Frontal cortex (tissue), 4 donors: Measurements from ENCODE around the gene C2CD4B. TPM values are rescaled to one million over a fixed set of nuclear protein-coding genes. Genes with fewer than 3 reads are reported as not detected.

ENCODE experiments used
- DNase-seq, 2 donors: peaks; one replicate each; pipeline ENCODE4 v3.0.0; 2012; ENCODE audit warnings: low spot score in 2 of 2
- FAIRE-seq: peaks from 2 replicates; lab custom pipeline; 2012; peaks lifted over from hg19 to GRCh38; lab: Jason Lieb, UNC
- total RNA-seq: library from RNA; depleted of rRNA; stranded (reverse); fragments of >200 nt; gene quantifications from one replicate; pipeline ENCODE4 v1.2.3, GENCODE V29; 2014
- donor health status: control.
- donor health status: control.
- donor health status: control.

C2CD4B gene
- total RNA-seq, 1 donor from 2014 or later, result 0.41 TPM

- no peak for FAIRE-seq
- DNase-seq, result no peak
Measured at GRCh38 chr15:62150445-62150844, 14.6 kb downstream of the C2CD4B start.

DNA sequence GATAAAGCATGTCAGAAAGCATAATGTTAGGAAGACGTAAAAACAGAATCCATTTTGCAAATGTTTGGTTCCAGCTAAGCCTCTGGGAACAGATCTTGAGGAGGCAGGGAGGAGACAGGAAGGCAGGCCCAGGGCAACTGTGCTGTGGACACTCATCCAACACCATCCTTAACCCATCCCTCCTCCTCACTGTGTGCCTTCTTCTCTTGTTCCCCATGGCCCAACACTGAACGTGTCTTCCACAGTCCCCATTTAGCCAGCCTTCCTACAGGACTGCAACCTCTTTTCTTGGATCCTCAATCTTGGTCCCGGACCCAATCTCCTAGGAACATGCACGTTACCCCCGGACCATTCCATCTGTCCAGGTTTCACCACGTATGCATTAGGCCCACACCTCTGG, 15.4 kb downstream of the C2CD4B start:
- no peak for DNase-seq
- no peak for FAIRE-seq

DNA sequence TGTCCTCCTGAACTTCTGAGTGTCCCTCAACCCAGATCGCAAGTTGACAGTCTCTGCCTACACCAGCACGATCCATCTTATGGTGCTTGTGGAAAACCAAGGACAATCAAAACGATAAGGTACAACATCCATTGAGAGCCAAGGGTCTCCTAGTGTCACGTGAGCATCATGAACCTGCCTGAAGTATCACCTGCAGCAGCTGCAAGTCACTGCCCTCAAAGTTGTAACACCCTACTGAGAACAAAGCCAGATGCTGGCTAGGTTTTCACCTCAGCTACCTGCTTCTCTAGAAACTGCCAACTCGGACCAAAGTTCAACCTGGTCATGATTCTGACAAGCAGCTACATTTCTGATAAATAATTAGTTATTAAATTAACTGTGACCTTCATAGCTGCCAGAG, 17.5 kb downstream of the C2CD4B start:
- DNase-seq (no peak), FAIRE-seq (no peak)

- FAIRE-seq (no peak), DNase-seq (no peak)
Measured at GRCh38 chr15:62147149-62147548, 17.9 kb downstream of the C2CD4B start.

GRCh38 chr15:62145015-62145735, 19.9 kb downstream of the C2CD4B start:
- FAIRE-seq, result no peak
- no peak for DNase-seq

- no peak for DNase-seq
- FAIRE-seq, result no peak
Measured at GRCh38 chr15:62142736-62143135, 22.3 kb downstream of the C2CD4B start.

- FAIRE-seq, result no peak
Measured at GRCh38 chr15:62141643-62142588, 23.2 kb downstream of the C2CD4B start.

GRCh38 chr15:62141200-62141599, 23.9 kb downstream of the C2CD4B start:
- no peak for FAIRE-seq

More at GRCh38 chr15:62141643-62142588, 23.2 kb downstream of the C2CD4B start:
- DNase-seq, result no peak

GRCh38 chr15:62138124-62138523, 27.0 kb downstream of the C2CD4B start:
- no peak for FAIRE-seq
- no peak for DNase-seq

More at GRCh38 chr15:62141200-62141599, 23.9 kb downstream of the C2CD4B start:
- DNase-seq, result no peak

DNA sequence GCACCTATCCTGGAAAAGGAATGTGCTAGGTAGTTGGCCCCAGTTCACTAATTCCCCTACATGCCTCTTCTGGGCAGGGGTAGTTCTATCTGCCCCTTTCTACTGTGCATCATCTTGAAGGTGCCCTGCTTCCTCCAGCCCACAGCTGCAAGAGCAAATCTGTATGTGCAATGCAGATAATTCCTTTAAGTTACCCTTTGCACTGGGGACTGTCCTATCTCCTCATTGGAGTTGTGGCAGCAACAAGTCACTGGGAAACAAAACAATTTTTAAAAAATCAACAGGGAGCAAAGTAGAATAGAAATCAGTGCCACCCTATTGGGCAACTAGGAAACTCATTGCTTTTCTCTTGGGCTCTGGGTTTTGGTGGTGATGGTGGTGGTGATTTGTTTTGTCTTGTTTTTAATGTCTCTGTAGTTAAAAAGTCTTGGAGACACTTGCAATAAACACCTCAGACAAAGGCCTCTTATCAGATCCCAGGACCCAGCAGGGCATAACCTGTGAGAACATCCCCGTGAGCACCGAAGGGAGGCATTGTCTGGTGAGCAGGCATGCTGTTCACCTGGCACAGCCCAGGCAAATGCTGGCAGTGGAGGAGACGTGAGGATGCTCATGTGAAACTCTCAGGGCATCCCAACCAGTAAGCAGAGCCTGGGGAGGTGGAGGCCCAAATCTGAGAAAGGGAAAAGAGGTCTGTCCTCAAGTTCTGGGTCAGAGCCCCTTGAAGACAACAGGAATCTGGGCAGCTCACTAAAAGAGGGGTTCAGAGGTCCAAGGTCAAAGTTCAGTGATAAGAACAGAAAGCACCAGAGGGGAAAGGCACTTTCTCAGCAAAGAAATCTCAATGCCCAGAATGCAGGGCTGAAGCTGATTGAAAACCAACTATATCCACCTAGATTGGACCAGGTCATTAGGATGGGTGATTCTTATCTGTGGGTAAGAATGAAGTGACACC, 27.9 kb downstream of the C2CD4B start:
- DNase-seq (no peak), FAIRE-seq (no peak)

DNA sequence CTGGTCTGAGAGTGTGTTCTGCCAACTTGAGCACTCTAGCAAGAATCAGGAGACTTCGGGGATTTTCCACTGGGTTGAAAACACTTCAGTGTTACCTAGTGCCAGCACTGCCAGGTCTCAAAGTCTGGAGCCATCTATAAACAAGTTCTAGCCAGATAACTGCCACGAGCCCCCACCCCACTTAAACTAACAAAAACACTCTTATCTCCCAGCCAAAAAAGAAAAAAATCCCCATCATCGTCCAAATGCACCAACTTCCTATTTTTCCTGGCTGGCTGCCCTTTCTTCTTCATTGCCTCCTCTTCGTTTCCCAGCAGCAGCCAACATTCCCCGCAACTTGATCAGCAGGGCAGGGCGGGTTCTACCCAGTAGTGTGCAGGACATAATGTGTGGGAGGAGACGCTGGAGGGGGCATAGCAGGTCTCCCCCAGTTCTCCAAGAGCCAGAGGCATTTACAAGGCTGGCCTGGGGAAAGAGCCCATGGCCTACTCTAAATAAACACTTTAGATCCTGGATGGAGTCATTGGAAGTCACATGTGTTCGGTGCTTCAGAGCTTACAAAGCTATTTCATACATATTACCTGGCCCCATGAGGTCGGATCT, 29.5 kb downstream of the C2CD4B start:
- FAIRE-seq, result no peak
- DNase-seq, result no peak

GRCh38 chr15:62133141-62133540, 31.9 kb downstream of the C2CD4B start:
- DNase-seq (no peak), FAIRE-seq (no peak)

- DNase-seq (no peak), FAIRE-seq (no peak)
Measured at GRCh38 chr15:62128916-62129315, 36.2 kb downstream of the C2CD4B start.

- FAIRE-seq (no peak), DNase-seq (no peak)
Measured at GRCh38 chr15:62126364-62126763, 38.7 kb downstream of the C2CD4B start.

DNA sequence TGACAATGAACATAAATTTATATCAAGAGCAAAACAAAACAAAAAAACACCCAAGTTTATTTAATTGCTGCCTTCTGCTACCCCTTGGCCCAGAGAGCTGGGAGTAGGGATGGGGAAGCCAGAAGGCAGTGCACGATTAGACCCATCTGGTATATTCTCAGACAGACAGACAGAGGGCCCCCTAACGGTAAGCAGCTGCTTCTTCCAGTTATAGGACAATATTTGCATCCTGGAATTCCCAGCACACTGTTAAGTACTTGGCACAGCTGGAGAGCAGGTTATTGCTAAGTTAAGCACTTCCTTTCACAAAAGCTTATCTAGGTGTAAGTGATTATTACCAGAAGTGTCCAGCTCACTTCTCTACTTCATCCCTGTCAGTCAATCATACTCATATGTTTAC, 39.3 kb downstream of the C2CD4B start:
- no peak for DNase-seq
- FAIRE-seq, result no peak

GRCh38 chr15:62124973-62125303, 40.1 kb downstream of the C2CD4B start:
- no peak for FAIRE-seq

DNA sequence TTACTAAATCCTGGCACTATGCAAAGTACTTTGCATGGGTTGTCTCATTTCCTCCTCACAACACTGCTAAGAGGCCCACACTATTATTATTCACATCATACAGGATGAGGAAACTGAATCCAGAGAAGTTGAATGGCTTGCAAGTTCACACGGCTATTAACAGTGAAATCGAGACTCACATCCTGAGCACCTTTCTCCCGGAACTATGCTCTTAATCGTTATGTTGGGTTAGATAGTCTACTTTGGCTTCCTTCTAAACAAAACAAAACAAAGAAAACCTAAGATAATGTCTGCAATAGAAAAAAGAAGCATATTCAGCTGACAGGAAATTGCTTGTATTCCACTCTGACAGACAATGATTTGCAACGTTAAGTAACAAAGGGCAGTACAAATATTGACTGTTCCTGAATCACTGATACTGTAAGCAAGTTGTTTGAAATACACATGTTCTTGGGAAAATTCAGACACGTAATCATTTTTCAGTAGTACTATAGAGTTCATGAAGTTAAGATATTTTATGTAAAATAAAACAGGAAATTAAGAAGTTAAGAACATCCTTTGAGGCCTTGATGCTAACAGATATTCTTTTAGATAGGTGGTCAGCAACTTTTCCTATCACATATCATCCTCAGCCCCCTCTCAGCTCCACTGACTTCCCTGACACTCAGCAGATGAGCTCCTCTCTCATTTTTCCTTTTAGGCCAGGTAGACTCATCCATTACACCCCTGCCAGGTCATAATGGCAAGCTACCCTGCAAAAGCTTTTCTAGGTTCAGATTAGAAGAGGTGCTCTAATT, 40.7 kb downstream of the C2CD4B start:
- DNase-seq, result no peak
- FAIRE-seq, result no peak

More at GRCh38 chr15:62124973-62125303, 40.1 kb downstream of the C2CD4B start:
- no peak for DNase-seq

GRCh38 chr15:62122249-62122648, 42.8 kb downstream of the C2CD4B start:
- no peak for DNase-seq
- no peak for FAIRE-seq
